Lung (tissue), 12 donors: ENCODE measurements around the gene TTC3. TPM values are rescaled to one million over a fixed set of nuclear protein-coding genes. Genes with fewer than 3 reads are reported as not detected.
"Not testable (repeated sequence)": the region's sequence is repeated elsewhere in the genome, so short reads cannot be mapped to it uniquely, and the experiment has no call there.

Source experiments
- ATAC-seq: fragments of 200-7000 bp; cut with Tn5 transposase; one replicate; pipeline ENCODE4 v1.9.1; 2020; ENCODE audit warnings: moderate number of reproducible peaks; ENCODE audit not compliant: insufficient read depth, low FRiP score
- DNase-seq, 3 donors: peaks; one replicate each; pipeline ENCODE4 v3.0.0-alpha.2; 2013 to 2017
- H3K27ac ChIP-seq, 2 donors: one replicate each; pipeline ENCODE4 v1.5.1; 2013; ENCODE audit warnings: mild to moderate bottlenecking in 2 of 2, moderate library complexity in 2 of 2, control low read depth in 1 of 2, inconsistent platforms in 1 of 2, low read depth in 1 of 2, low read length in 1 of 2
- H3K27me3 ChIP-seq, 3 donors: one replicate each; pipeline ENCODE4 v1.5.1; 2013; ENCODE audit warnings: low read length in 2 of 3; ENCODE audit not compliant: control insufficient read depth in 3 of 3, insufficient read depth in 3 of 3
- H3K36me3 ChIP-seq, 4 donors: one replicate each; pipeline ENCODE4 v1.5.1; 2013; ENCODE audit warnings: low read length in 4 of 4, mild to moderate bottlenecking in 1 of 4, moderate library complexity in 1 of 4; ENCODE audit not compliant: control insufficient read depth in 4 of 4, insufficient read depth in 4 of 4
- H3K4me1 ChIP-seq, 5 donors: one replicate each; pipeline ENCODE4 v1.5.1; 2013; ENCODE audit warnings: low read length in 5 of 5, mild to moderate bottlenecking in 2 of 5, moderate library complexity in 1 of 5; ENCODE audit not compliant: control insufficient read depth in 5 of 5, insufficient read depth in 5 of 5
- H3K4me3 ChIP-seq: one replicate; pipeline ENCODE4 v1.5.1; 2013; ENCODE audit warnings: mild to moderate bottlenecking, control low read depth, moderate library complexity
- H3K9ac ChIP-seq, 2 donors: one replicate each; pipeline ENCODE4 v1.5.1; 2013; ENCODE audit warnings: low read length in 2 of 2, control low read depth in 1 of 2; ENCODE audit not compliant: insufficient read depth in 1 of 2
- H3K9me3 ChIP-seq, 4 donors: one replicate each; pipeline ENCODE4 v1.5.1; 2013; ENCODE audit warnings: low read length in 3 of 4, mild to moderate bottlenecking in 1 of 4, moderate library complexity in 1 of 4; ENCODE audit not compliant: control insufficient read depth in 4 of 4, insufficient read depth in 3 of 4
- WGBS, 2 donors: extraction: QIAGEN DNeasy Blood & Tissue Kit; methylation state at CpG; one replicate each; pipeline ENCODE4 v1.1.7; 2013; 5-methylcytosine and 5-hydroxymethylcytosine counted together
- polyA plus RNA-seq, 2 donors: library from polyadenylated mRNA; stranded (reverse); fragments of 200-250 nt; gene quantifications; one replicate each; pipeline ENCODE4 v1.2.1, GENCODE V29; 2013
- total RNA-seq, 2 donors: library from RNA; depleted of rRNA in 1 of 2; stranded (reverse); fragments of >200 nt in 1 of 2; gene quantifications; one replicate each; pipeline ENCODE4 v1.2.1, GENCODE V29; 2014 to 2021
- TF ChIP-seq, protein P1 (sequence below): IDR thresholded peaks from 2 replicates; pipeline ENCODE4 v1.5.1; 2012; ENCODE audit warnings: mild to moderate bottlenecking; ENCODE audit errors: control extremely low read depth, extremely low read depth
- donor health status: control.
- donor health status: control.
- donor health status: Bipolar disorder and iron deficiency.
- donor health status: healthy.
- donor health status: DM: yes; HTN: yes; CAD: no.

TTC3 gene
- total and polyA plus RNA-seq, 4 donors = 19.0 to 310 (median 50.9) TPM

- Histone ChIP-seq H3K4me3 (no peak overlapping the region), H3K27ac (no peak overlapping the region), H3K9ac (no peak overlapping the region), H3K9me3 (no peaks in the 10 kb centered on the region), H3K4me1 (no peaks in the 10 kb centered on the region), H3K36me3 (no peaks in the 10 kb centered on the region), H3K27me3 (no peaks in the 10 kb centered on the region)
- ATAC-seq (no peak), DNase-seq (no peak)
- 96 to 98% methylated on average over 4 of the region's 4 CpGs for WGBS, 2 donors
- TF ChIP-seq, protein P1, sequence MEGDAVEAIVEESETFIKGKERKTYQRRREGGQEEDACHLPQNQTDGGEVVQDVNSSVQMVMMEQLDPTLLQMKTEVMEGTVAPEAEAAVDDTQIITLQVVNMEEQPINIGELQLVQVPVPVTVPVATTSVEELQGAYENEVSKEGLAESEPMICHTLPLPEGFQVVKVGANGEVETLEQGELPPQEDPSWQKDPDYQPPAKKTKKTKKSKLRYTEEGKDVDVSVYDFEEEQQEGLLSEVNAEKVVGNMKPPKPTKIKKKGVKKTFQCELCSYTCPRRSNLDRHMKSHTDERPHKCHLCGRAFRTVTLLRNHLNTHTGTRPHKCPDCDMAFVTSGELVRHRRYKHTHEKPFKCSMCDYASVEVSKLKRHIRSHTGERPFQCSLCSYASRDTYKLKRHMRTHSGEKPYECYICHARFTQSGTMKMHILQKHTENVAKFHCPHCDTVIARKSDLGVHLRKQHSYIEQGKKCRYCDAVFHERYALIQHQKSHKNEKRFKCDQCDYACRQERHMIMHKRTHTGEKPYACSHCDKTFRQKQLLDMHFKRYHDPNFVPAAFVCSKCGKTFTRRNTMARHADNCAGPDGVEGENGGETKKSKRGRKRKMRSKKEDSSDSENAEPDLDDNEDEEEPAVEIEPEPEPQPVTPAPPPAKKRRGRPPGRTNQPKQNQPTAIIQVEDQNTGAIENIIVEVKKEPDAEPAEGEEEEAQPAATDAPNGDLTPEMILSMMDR = no peak
These were observed 42.2 kb upstream of the TTC3 start for GRCh38 chr21:37030864-37031263.

- Histone ChIP-seq H3K4me3 (no peak overlapping the region), H3K4me1 (no peaks in the 10 kb centered on the region), H3K9me3 (no peaks in the 10 kb centered on the region), H3K27me3 (no peaks in the 10 kb centered on the region), H3K36me3 (no peaks in the 10 kb centered on the region), H3K9ac (no peak overlapping the region), H3K27ac (no peak overlapping the region)
- 86 to 87% methylated on average over 5 of the region's 5 CpGs for WGBS, 2 donors
- ATAC-seq (no peak), DNase-seq (no peak)
- TF ChIP-seq, protein P1 = no peak
These were observed 40.8 kb upstream of the TTC3 start for GRCh38 chr21:37032293-37032692.

DNA sequence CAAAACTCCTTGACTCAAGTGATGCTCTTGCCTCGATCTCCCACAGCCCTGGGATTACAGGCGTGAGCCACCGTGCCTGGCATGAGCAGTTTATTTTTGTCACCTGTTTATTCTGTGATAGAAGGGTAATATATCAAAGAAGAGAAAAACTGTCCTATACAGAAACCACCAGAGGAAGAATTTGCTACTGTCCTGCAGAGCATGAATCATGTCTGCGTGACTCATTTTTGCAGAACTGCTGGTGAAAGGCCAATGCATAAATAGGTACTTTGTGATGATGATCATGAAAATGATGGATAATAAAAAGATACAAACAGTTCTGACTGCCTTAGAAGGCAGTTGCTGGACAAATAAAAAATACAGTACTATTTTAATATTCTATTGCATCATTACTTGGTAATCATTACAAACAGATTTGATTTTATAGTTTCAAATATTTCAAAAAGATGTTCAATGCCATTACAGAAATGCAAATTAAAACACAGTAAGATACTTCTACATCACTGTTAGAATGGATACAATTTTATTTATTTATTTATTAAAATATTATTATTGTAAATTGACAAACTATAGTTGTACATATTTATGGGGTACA, 40.1 kb upstream of the TTC3 start:
- H3K36me3 ChIP-seq = no peaks in the 10 kb centered on the region
- no peaks in the 10 kb centered on the region for H3K27me3 ChIP-seq
- TF ChIP-seq, protein P1 = no peak
- WGBS, 2 donors = 84 to 86% methylated on average over 4 of the region's 4 CpGs
- no peak for ATAC-seq
- H3K4me3 ChIP-seq = no peak overlapping the region
- H3K27ac ChIP-seq = no peak overlapping the region
- H3K9me3 ChIP-seq = no peaks in the 10 kb centered on the region
- DNase-seq = no peak
- no peak overlapping the region for H3K9ac ChIP-seq
- no peaks in the 10 kb centered on the region for H3K4me1 ChIP-seq

- H3K27ac ChIP-seq, DNase-seq, H3K9ac ChIP-seq, H3K4me3 ChIP-seq, H3K27me3 ChIP-seq, ATAC-seq, H3K36me3 ChIP-seq, H3K9me3 ChIP-seq, H3K4me1 ChIP-seq: not testable (repeated sequence)
- WGBS, 2 donors = 91% methylated on average over 4 of the region's 4 CpGs
These were observed 38.7 kb upstream of the TTC3 start for GRCh38 chr21:37034394-37034793.
